ENCODE measurements around the gene CCDC6. TPM values are rescaled to one million over a fixed set of nuclear protein-coding genes. Genes with fewer than 3 reads are reported as not detected.
"Not testable (repeated sequence)": the region's sequence is repeated elsewhere in the genome, so short reads cannot be mapped to it uniquely, and the experiment has no call there.

The CCDC6 gene
- polyA plus RNA-seq (2013, experiment 1 of 2), result 24.4 TPM
- polyA plus RNA-seq (2013, experiment 2 of 2), result 25.6 TPM

GRCh38 chr10:59906417-59907202 lies at the start of gene CCDC6:
CCDC6 (minus strand) TSS chr10:59906556; CDS start chr10:59906424, 132 bp downstream.
- H3K4me1 ChIP-seq (ENCODE audit: control insufficient read depth in 2 of 2, insufficient read depth in 1 of 2, low read depth in 1 of 2, low read length in 2 of 2), result peaks cover 9 to 22% of the 10 kb centered on the region in 2 donors
- H3K36me3 ChIP-seq (replicated peaks in 1 of 2; ENCODE audit: control insufficient read depth in 2 of 2, insufficient read depth in 2 of 2, low read length in 2 of 2), result peaks cover 0 to 3% of the 10 kb centered on the region in 2 donors
- H3K27ac ChIP-seq (replicated peaks; ENCODE audit: low read length), result peak within 1 kb of the TSS; percentile 85
- H2BK5ac ChIP-seq (ENCODE audit: low read length), result peak within 1 kb of the TSS; percentile 96
- no CpG with 5 or more reads among the region's 64 CpGs for WGBS, 2 donors (ENCODE audit: extremely low coverage in 2 of 2, insufficient read length in 2 of 2, insufficient replicate concordance in 1 of 2)
- peak within 1 kb of the TSS; percentile 98 for H2AFZ ChIP-seq (ENCODE audit: low read length)
- peak within 1 kb of the TSS; percentile 98 for H3K18ac ChIP-seq (ENCODE audit: low read length)
- H2BK12ac ChIP-seq (ENCODE audit: low read length), result no peak within 1 kb of the TSS
- no peaks in the 10 kb centered on the region for H3K9me3 ChIP-seq (replicated peaks in 1 of 2; ENCODE audit: control insufficient read depth in 2 of 2, insufficient read depth in 1 of 2, low read depth in 1 of 2, low read length in 2 of 2)
- H3K4me3 ChIP-seq (ENCODE audit: low read length in 2 of 2), result peak within 1 kb of the TSS; percentile 92
- no peak within 1 kb of the TSS for H4K91ac ChIP-seq (ENCODE audit: low read depth, low read length, poor library complexity)
- no peak within 1 kb of the TSS for H4K8ac ChIP-seq (ENCODE audit: low read depth, low read length)
- peak within 1 kb of the TSS; percentile 74 for H3K4me2 ChIP-seq (ENCODE audit: insufficient read depth, low read length, poor library complexity, severe bottlenecking)
- H2BK120ac ChIP-seq (ENCODE audit: low read depth, low read length), result peak within 1 kb of the TSS; percentile 77
- peaks cover 7% of the 10 kb centered on the region for H3K79me1 ChIP-seq (ENCODE audit: low read depth, low read length)
- peak; percentile 89 for DNase-seq (ENCODE audit: low spot score)
- peak within 1 kb of the TSS; percentile 99 for H3K23ac ChIP-seq (ENCODE audit: low read depth, low read length, poor library complexity)
- peak within 1 kb of the TSS; percentile 21 for H2BK15ac ChIP-seq (ENCODE audit: low read length)
- peak within 1 kb of the TSS; percentile 56 for H2AK5ac ChIP-seq (ENCODE audit: low read depth, low read length)
- peak within 1 kb of the TSS; percentile 99 for H3K14ac ChIP-seq (ENCODE audit: low read length)
- no peak within 1 kb of the TSS for H3K4ac ChIP-seq (ENCODE audit: low read length)
- no peaks in the 10 kb centered on the region for H3K27me3 ChIP-seq (ENCODE audit: control insufficient read depth in 3 of 3, insufficient read depth in 3 of 3, low read depth in 1 of 3, low read length in 3 of 3)
- H3K9ac ChIP-seq (ENCODE audit: low read depth, low read length, poor library complexity), result peak within 1 kb of the TSS; percentile 99

GRCh38 chr10:59954296-59954695 lies 47.9 kb upstream of the CCDC6 start:
- Histone ChIP-seq H2BK120ac (ENCODE audit: low read depth, low read length) (no peak overlapping the region), H4K91ac (ENCODE audit: low read depth, low read length, poor library complexity) (no peak overlapping the region), H3K4me1 (ENCODE audit: control insufficient read depth in 2 of 2, insufficient read depth in 1 of 2, low read depth in 1 of 2, low read length in 2 of 2) (no peaks in the 10 kb centered on the region), H3K4ac (ENCODE audit: low read length) (no peak overlapping the region), H2BK15ac (ENCODE audit: low read length) (no peak overlapping the region), H3K18ac (ENCODE audit: low read length) (no peak overlapping the region), H3K9ac (ENCODE audit: low read depth, low read length, poor library complexity) (no peak overlapping the region), H3K23ac (ENCODE audit: low read depth, low read length, poor library complexity) (no peak overlapping the region), H3K27ac (replicated peaks; ENCODE audit: low read length) (no peak overlapping the region), H3K14ac (ENCODE audit: low read length) (no peak overlapping the region), H2AK5ac (ENCODE audit: low read depth, low read length) (no peak overlapping the region), H2BK12ac (ENCODE audit: low read length) (no peak overlapping the region), H2AFZ (ENCODE audit: low read length) (no peak overlapping the region), H3K9me3 (replicated peaks in 1 of 2; ENCODE audit: control insufficient read depth in 2 of 2, insufficient read depth in 1 of 2, low read depth in 1 of 2, low read length in 2 of 2) (no peaks in the 10 kb centered on the region), H3K36me3 (replicated peaks in 1 of 2; ENCODE audit: control insufficient read depth in 2 of 2, insufficient read depth in 2 of 2, low read length in 2 of 2) (no peaks in the 10 kb centered on the region), H4K8ac (ENCODE audit: low read depth, low read length) (no peak overlapping the region), H3K27me3 (ENCODE audit: control insufficient read depth in 3 of 3, insufficient read depth in 3 of 3, low read depth in 1 of 3, low read length in 3 of 3) (no peaks in the 10 kb centered on the region), H3K4me2 (ENCODE audit: insufficient read depth, low read length, poor library complexity, severe bottlenecking) (no peak overlapping the region), H3K4me3 (ENCODE audit: low read length in 2 of 2) (no peak overlapping the region), H3K79me1 (ENCODE audit: low read depth, low read length) (no peaks in the 10 kb centered on the region), H2BK5ac (ENCODE audit: low read length) (no peak overlapping the region)
- WGBS, 2 donors (ENCODE audit: extremely low coverage in 2 of 2, insufficient read length in 2 of 2, insufficient replicate concordance in 1 of 2), result no CpG with 5 or more reads among the region's 3 CpGs
- DNase-seq (ENCODE audit: low spot score), result no peak

- H3K23ac ChIP-seq (ENCODE audit: low read depth, low read length, poor library complexity); H3K9ac ChIP-seq (ENCODE audit: low read depth, low read length, poor library complexity); H4K91ac ChIP-seq (ENCODE audit: low read depth, low read length, poor library complexity); H3K4ac ChIP-seq (ENCODE audit: low read length); H2BK5ac ChIP-seq (ENCODE audit: low read length); H2AK5ac ChIP-seq (ENCODE audit: low read depth, low read length); H2BK120ac ChIP-seq (ENCODE audit: low read depth, low read length); DNase-seq (ENCODE audit: low spot score); H3K27me3 ChIP-seq (ENCODE audit: control insufficient read depth in 3 of 3, insufficient read depth in 3 of 3, low read depth in 1 of 3, low read length in 3 of 3); H3K36me3 ChIP-seq (replicated peaks in 1 of 2; ENCODE audit: control insufficient read depth in 2 of 2, insufficient read depth in 2 of 2, low read length in 2 of 2); H2AFZ ChIP-seq (ENCODE audit: low read length); H2BK15ac ChIP-seq (ENCODE audit: low read length); H2BK12ac ChIP-seq (ENCODE audit: low read length); H4K8ac ChIP-seq (ENCODE audit: low read depth, low read length); H3K18ac ChIP-seq (ENCODE audit: low read length); H3K14ac ChIP-seq (ENCODE audit: low read length); H3K79me1 ChIP-seq (ENCODE audit: low read depth, low read length); H3K4me1 ChIP-seq (ENCODE audit: control insufficient read depth in 2 of 2, insufficient read depth in 1 of 2, low read depth in 1 of 2, low read length in 2 of 2); H3K4me2 ChIP-seq (ENCODE audit: insufficient read depth, low read length, poor library complexity, severe bottlenecking); H3K4me3 ChIP-seq (ENCODE audit: low read length in 2 of 2); H3K9me3 ChIP-seq (replicated peaks in 1 of 2; ENCODE audit: control insufficient read depth in 2 of 2, insufficient read depth in 1 of 2, low read depth in 1 of 2, low read length in 2 of 2); H3K27ac ChIP-seq (replicated peaks; ENCODE audit: low read length): not testable (repeated sequence)
- WGBS, 2 donors (ENCODE audit: extremely low coverage in 2 of 2, insufficient read length in 2 of 2, insufficient replicate concordance in 1 of 2), result no CpG with 5 or more reads among the region's 2 CpGs
Measured at GRCh38 chr10:59953711-59954110, 47.4 kb upstream of the CCDC6 start.

GRCh38 chr10:59950105-59950504 lies 43.7 kb upstream of the CCDC6 start:
- H3K27ac ChIP-seq (replicated peaks; ENCODE audit: low read length), result no peak overlapping the region
- no peak overlapping the region for H3K4me3 ChIP-seq (ENCODE audit: low read length in 2 of 2)
- H3K27me3 ChIP-seq (ENCODE audit: control insufficient read depth in 3 of 3, insufficient read depth in 3 of 3, low read depth in 1 of 3, low read length in 3 of 3), result no peaks in the 10 kb centered on the region
- no peak overlapping the region for H2BK120ac ChIP-seq (ENCODE audit: low read depth, low read length)
- H3K18ac ChIP-seq (ENCODE audit: low read length), result no peak overlapping the region
- H3K14ac ChIP-seq (ENCODE audit: low read length), result no peak overlapping the region
- H3K4ac ChIP-seq (ENCODE audit: low read length), result no peak overlapping the region
- H4K91ac ChIP-seq (ENCODE audit: low read depth, low read length, poor library complexity), result no peak overlapping the region
- no peak overlapping the region for H2AK5ac ChIP-seq (ENCODE audit: low read depth, low read length)
- H2BK12ac ChIP-seq (ENCODE audit: low read length), result no peak overlapping the region
- WGBS, 2 donors (ENCODE audit: extremely low coverage in 2 of 2, insufficient read length in 2 of 2, insufficient replicate concordance in 1 of 2), result no CpG with 5 or more reads among the region's 2 CpGs
- DNase-seq (ENCODE audit: low spot score), result no peak
- H3K23ac ChIP-seq (ENCODE audit: low read depth, low read length, poor library complexity), result no peak overlapping the region
- H2BK5ac ChIP-seq (ENCODE audit: low read length), result no peak overlapping the region
- peaks cover 0 to 2% of the 10 kb centered on the region in 2 donors for H3K4me1 ChIP-seq (ENCODE audit: control insufficient read depth in 2 of 2, insufficient read depth in 1 of 2, low read depth in 1 of 2, low read length in 2 of 2)
- H3K9me3 ChIP-seq (replicated peaks in 1 of 2; ENCODE audit: control insufficient read depth in 2 of 2, insufficient read depth in 1 of 2, low read depth in 1 of 2, low read length in 2 of 2), result no peaks in the 10 kb centered on the region
- no peak overlapping the region for H2AFZ ChIP-seq (ENCODE audit: low read length)
- no peaks in the 10 kb centered on the region for H3K79me1 ChIP-seq (ENCODE audit: low read depth, low read length)
- no peak overlapping the region for H2BK15ac ChIP-seq (ENCODE audit: low read length)
- no peak overlapping the region for H3K9ac ChIP-seq (ENCODE audit: low read depth, low read length, poor library complexity)
- H3K36me3 ChIP-seq (replicated peaks in 1 of 2; ENCODE audit: control insufficient read depth in 2 of 2, insufficient read depth in 2 of 2, low read length in 2 of 2), result no peaks in the 10 kb centered on the region
- no peak overlapping the region for H4K8ac ChIP-seq (ENCODE audit: low read depth, low read length)
- H3K4me2 ChIP-seq (ENCODE audit: insufficient read depth, low read length, poor library complexity, severe bottlenecking), result no peak overlapping the region
